ENCODE data around the gene TMEM161B.
A peak's percentile ranks its signal among the peaks of the same experiment; 100 is the strongest.
"Not testable (repeated sequence)": the region's sequence is repeated elsewhere in the genome, so short reads cannot be mapped to it uniquely, and the experiment has no call there.

Gene TMEM161B

DNA sequence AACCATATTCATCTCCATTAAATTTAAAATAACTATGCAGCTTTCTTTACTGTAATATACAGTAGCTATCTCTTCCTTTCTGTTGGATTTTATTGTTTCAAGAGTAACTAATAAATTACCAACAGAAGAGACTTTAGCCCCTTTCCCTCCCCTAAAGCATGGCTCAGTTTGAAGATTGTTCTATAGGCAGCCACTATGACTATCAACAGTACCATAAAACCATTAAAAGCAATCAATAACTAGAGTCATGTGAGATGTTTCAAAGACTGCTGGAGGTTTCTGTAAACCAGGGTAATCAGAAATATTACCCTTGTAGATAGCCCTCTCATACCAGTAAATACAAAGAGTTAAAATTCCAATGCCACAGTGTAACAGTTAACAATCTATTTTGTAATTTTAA, 73.0 kb downstream of the TMEM161B start:
- in situ Hi-C loops (cut with HindIII; ENCODE audit: low pct_unique_long_range_greater_than_20kb, low sequenced_read_pairs): no loop called here
- DNase-seq (ENCODE audit: low read depth in 1 of 2, low spot score in 1 of 2): no peak
- no peak for TF ChIP-seq JUND (IDR thresholded peaks at IDR 0.05; ENCODE audit: low read depth)

DNA sequence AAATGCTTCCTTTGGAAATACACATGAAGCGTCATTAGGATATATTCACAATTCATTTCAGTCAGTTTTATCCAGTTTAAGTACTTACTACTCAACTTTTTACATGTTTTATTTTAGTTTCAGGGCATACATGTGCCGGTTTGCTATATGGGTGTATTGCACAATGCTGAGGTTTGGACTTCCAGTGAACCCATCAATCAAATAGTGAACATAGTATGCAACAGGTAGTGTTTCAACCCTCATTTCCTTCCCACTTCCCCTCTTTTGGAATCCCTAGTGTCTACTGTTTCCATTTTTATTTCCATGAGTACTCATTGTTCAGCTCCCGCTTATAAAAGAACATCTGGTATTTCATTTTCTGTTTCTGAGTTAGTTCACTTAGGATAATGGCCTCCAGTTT, 74.7 kb downstream of the TMEM161B start:
- in situ Hi-C loops (cut with HindIII; ENCODE audit: low pct_unique_long_range_greater_than_20kb, low sequenced_read_pairs): no loop called here
- no peak for DNase-seq (ENCODE audit: low read depth in 1 of 2, low spot score in 1 of 2)
- no peak for TF ChIP-seq JUND (IDR thresholded peaks at IDR 0.05; ENCODE audit: low read depth)

DNA sequence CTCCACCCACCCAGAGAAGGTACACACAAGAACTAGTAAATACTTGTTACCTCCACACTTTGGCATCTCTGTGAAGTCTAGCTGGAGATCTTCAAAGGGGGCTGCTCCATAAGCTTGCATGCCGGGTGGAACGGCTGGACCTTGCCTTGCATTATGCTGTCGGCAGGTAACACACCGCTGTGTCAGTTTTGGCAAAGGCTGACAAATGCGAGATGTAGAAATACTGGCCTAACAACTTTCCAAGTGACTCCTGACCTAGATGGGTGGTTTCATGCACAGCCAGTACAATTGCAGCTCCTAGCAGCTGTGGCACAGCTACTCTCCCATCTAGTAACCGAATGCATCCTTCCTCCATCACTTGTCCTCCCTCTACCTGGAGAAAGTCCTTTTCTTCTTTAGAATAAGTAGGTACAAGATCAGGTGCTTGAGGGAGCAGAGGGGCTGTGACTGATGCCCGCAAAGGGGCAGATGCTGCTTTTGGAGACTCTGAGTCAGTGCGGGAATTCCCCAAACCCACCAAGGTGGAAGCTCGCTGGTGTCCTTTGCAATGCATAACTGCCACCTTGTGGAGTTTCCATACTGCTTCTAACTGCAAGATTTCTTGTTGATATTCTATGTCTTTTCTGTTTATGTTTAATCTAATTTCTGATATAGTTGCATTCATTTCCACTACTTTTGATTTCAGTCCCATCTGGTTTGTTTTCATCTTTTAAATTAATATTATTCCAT, 78.4 kb downstream of the TMEM161B start:
- DNase-seq (ENCODE audit: low read depth in 1 of 2, low spot score in 1 of 2): peak in 1 of 2 experiments; percentile 95
- in situ Hi-C loops (cut with HindIII; ENCODE audit: low pct_unique_long_range_greater_than_20kb, low sequenced_read_pairs): no loop called here

DNA sequence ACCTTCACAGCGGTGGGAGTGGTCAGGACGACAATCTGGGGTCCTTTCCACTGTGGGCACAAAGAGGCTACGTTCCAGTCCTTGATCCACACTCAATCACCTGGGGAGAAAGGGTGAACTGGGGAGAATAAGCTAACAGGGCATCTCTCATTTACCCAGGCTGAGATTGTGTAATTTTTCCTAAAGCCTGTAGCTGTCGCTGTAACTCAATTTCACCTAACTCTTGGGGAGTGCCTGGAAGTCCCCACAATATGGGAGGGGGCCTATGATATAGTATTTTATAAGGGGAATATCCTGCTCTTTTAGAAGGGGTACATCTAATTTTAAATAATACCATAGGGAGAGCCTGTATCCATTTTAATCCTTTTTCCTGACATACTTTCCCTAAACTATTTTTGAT, 79.2 kb downstream of the TMEM161B start:
- DNase-seq (ENCODE audit: low read depth in 1 of 2, low spot score in 1 of 2); in situ Hi-C loops (cut with HindIII; ENCODE audit: low pct_unique_long_range_greater_than_20kb, low sequenced_read_pairs): not testable (repeated sequence)

More for the DNA sequence above, 78.4 kb downstream of the TMEM161B start:
- TF ChIP-seq JUND (IDR thresholded peaks at IDR 0.05; ENCODE audit: low read depth): no peak; the same call in 1 of the 2 replicates

DNA sequence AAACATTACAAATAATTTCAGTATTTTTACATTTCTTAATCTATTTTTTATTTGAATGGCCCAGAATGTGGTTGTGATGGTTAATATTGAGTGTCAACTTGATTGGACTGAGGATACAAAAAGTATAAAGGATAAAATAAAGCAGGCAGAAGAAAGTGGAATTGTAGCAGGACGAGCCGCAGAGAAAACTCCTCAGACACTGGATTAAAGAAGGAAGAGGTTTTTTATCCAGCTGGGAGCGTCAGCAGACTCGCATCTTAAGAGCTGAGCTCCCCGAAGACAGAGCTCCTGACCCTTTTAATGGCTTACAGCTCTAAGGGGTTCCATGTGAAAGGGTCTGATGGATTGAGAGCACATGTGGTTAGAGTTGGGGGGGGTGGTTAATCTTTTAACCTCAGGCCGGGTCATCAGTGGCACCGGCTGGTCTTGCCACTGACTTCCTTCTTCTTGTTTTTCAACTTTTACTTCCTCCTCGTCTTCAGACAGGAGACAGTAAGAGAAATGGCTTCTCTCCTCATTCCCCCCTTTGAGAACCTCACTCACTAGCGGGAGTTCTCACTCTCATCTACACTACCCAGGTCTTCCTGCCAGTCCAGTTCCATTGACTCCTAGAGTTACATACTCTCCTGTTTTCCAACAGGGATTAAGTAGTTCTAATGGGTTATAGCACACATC, 80.0 kb downstream of the TMEM161B start:
- peak in 1 of 2 experiments; percentile 39 for DNase-seq (ENCODE audit: low read depth in 1 of 2, low spot score in 1 of 2)
- in situ Hi-C loops (cut with HindIII; ENCODE audit: low pct_unique_long_range_greater_than_20kb, low sequenced_read_pairs): no loop called here
- TF ChIP-seq JUND (IDR thresholded peaks at IDR 0.05; ENCODE audit: low read depth): no peak

DNA sequence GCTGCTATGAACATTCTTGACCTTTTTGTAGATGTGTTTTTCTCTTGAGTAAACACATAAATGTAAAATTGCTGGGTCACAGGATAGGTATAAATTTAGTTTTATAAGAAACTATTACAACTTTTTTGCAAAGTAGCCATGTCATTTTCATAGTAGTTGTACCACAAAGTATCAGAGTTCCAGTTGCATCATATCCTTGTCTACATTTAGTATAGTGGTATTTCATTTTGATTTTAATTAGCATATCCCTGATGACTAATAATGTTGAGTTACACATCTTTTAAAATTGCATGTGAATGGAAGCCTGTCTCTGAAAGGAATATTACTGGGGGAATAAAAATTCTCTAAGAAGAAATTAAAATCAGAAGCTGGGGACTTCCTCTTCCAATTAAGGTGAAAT, 85.4 kb downstream of the TMEM161B start:
- TF ChIP-seq JUND (IDR thresholded peaks at IDR 0.05; ENCODE audit: low read depth): no peak
- in situ Hi-C loops (cut with HindIII; ENCODE audit: low pct_unique_long_range_greater_than_20kb, low sequenced_read_pairs): no loop called here
- no peak for DNase-seq (ENCODE audit: low read depth in 1 of 2, low spot score in 1 of 2)

DNA sequence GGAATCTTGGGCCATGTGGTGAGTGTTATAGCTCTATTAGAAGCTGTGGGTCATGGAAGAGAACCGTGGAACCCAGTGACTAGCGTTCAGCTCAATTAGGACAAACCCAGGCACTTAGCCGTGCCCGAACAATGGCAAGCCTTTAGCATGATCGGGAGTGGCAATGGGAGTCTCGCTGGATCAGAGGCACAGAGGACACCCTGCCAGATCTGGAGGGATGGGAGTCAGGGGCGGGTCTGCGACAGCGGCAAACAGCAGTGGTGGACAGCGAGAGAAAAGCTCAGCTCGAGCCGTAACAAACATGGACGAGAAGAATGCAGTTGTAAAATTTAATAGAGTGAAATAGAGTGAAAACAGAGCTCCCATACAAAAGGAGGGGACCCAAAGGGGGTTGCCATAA, 91.2 kb downstream of the TMEM161B start:
- in situ Hi-C loops (cut with HindIII; ENCODE audit: low pct_unique_long_range_greater_than_20kb, low sequenced_read_pairs); DNase-seq (ENCODE audit: low read depth in 1 of 2, low spot score in 1 of 2): not testable (repeated sequence)

DNA sequence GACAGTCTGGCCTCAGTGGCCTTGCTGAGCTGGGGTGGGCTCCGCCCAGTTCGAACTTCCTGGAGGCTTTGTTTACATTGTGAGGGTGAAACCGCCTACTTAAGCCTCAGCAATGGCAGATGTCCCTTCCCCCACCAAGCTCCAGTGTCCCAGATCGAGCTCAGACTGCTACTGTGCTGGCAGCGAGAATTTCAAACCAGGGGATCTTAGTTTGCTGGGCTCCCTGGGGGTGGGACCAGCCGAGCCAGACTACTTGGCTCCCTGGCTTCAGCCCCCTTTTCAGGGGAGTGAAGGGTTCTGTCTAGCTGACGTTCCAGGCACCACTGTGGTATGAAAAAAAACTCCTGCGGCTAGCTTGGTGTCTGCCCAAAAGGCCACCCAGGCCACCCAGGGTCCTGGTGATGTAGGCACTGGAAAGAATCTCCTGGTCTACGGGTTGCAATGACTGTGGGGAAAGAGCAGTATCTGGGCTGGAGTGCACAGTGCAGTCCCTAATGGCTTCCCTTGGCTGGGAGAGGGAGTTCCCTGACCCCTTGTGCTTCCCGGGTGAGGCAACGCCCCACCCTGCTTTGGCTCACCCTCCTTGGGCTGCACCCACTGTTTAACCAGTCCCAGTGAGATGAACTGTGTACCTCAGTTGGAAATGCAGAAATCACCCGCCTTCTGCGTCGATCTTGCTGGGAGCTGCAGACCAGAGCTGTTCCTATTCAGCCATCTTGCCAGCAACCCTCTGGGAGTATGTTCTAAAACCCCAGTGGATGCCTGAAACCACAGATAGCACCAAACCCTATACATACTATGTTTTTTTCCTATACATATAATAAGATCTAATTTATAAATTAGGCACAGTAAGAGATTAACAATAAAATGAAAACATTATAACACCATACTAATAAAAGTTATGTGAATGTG, 95.5 kb downstream of the TMEM161B start:
- TF ChIP-seq JUND (IDR thresholded peaks at IDR 0.05; ENCODE audit: low read depth): no peak
- peak in 1 of 2 experiments; percentile 20 for DNase-seq (ENCODE audit: low read depth in 1 of 2, low spot score in 1 of 2)
- in situ Hi-C loops (cut with HindIII; ENCODE audit: low pct_unique_long_range_greater_than_20kb, low sequenced_read_pairs): no loop called here

DNA sequence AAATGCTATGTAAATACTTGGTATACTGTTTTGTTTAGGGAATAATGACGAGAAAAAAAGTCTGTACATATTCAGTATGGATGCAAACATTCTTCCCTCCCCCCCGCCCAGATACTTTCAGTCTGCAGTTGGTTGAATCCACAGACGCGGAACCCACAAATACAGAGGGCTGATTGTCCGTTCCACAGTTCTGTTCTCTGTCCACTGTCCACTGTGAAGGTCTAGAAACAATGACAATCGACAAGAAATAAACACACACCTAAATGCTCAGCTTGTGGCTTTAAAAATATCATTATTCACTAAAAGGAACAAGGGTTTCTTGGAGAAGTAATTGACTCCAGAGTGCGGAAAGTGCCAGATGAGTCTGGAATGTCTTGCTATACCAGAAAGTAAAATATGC, 109.1 kb downstream of the TMEM161B start:
- no peak for TF ChIP-seq JUND (IDR thresholded peaks at IDR 0.05; ENCODE audit: low read depth)
- in situ Hi-C loops (cut with HindIII; ENCODE audit: low pct_unique_long_range_greater_than_20kb, low sequenced_read_pairs): no loop called here
- DNase-seq (ENCODE audit: low read depth in 1 of 2, low spot score in 1 of 2): no peak

DNA sequence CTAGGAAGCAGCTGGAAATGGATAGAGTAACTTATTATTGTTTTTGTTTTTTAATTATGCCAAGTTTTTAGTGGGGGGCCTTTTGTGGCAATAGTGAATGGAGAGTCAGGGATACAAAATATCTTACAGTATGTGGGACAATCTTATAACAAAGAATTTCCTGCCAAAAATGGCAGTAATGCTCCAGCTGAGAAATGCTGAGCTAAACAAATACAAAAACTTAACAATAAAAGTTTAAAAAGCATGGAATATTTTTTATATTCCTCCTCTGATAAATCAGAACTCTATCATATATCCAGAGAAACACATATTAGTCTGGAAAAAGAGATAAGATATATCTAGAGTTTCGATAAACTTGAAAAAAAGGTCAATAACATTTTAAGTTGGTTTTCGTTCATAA, 110.6 kb downstream of the TMEM161B start:
- no peak for TF ChIP-seq JUND (IDR thresholded peaks at IDR 0.05; ENCODE audit: low read depth)
- in situ Hi-C loops (cut with HindIII; ENCODE audit: low pct_unique_long_range_greater_than_20kb, low sequenced_read_pairs): no loop called here
- no peak for DNase-seq (ENCODE audit: low read depth in 1 of 2, low spot score in 1 of 2)

DNA sequence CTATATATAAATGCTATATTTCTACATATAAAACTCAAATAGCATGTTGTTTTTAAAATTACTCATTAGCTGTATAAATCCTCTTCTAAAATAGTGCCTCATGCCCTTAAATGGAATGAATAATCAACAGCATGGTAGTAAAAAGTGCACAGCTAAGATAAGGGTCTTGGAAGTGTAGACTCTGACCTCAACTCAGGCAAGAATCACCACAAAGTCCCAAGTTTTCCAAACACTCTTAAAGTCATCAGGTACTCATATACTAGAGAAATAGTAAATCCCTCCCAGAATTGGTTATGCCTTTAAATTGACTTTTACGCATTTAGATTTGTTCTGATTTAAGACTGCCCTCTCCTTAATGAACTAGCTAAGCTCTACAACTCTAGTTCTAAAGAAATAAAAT, 113.8 kb downstream of the TMEM161B start:
- DNase-seq (ENCODE audit: low read depth in 1 of 2, low spot score in 1 of 2): no peak
- in situ Hi-C loops (cut with HindIII; ENCODE audit: low pct_unique_long_range_greater_than_20kb, low sequenced_read_pairs): no loop called here
- TF ChIP-seq JUND (IDR thresholded peaks at IDR 0.05; ENCODE audit: low read depth): no peak

DNA sequence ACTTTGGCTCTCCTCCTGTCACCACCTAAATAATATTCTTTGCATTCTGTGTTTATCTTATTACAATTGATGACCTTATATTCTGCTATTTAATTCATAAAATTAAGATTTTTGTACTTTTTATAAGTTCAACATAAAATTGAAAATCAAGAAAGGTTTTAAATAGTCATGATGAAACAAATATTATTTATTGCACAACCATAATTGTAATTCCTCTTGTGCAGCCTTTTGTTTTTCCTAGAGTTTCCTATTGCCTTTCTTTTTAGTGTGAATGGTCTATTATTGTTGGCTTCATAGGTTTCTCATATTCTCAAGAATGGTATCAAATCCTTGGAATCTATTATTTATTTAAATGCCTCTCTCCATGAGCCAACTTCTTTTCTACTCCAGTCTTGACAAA, 117.9 kb downstream of the TMEM161B start:
- DNase-seq (ENCODE audit: low read depth in 1 of 2, low spot score in 1 of 2): no peak
- no peak for TF ChIP-seq JUND (IDR thresholded peaks at IDR 0.05; ENCODE audit: low read depth)
- in situ Hi-C loops (cut with HindIII; ENCODE audit: low pct_unique_long_range_greater_than_20kb, low sequenced_read_pairs): no loop called here
